T47D (cell line): ENCODE results near the gene POLRMT.
"Not testable (repeated sequence)": the region's sequence is repeated elsewhere in the genome, so short reads cannot be mapped to it uniquely, and the experiment has no call there.

Experiments used
- DNase-seq, 2 experiments: peaks; one replicate each; pipeline versions ENCODE4 v3.0.0 to v3.0.0-alpha.2; 2011 to 2012; ENCODE audit warnings: low read depth in 1 of 2, low spot score in 1 of 2
- JUND ChIP-seq: IDR thresholded peaks from 2 replicates; pipeline ENCODE4 v1.6.1; 2012; ENCODE audit warnings: low read depth
- in situ Hi-C: cut with HindIII; loops from 2 replicates; pipeline ENCODE4 v1.10.0; 2016; ENCODE audit warnings: low sequenced_read_pairs, low pct_unique_long_range_greater_than_20kb

POLRMT gene

DNA sequence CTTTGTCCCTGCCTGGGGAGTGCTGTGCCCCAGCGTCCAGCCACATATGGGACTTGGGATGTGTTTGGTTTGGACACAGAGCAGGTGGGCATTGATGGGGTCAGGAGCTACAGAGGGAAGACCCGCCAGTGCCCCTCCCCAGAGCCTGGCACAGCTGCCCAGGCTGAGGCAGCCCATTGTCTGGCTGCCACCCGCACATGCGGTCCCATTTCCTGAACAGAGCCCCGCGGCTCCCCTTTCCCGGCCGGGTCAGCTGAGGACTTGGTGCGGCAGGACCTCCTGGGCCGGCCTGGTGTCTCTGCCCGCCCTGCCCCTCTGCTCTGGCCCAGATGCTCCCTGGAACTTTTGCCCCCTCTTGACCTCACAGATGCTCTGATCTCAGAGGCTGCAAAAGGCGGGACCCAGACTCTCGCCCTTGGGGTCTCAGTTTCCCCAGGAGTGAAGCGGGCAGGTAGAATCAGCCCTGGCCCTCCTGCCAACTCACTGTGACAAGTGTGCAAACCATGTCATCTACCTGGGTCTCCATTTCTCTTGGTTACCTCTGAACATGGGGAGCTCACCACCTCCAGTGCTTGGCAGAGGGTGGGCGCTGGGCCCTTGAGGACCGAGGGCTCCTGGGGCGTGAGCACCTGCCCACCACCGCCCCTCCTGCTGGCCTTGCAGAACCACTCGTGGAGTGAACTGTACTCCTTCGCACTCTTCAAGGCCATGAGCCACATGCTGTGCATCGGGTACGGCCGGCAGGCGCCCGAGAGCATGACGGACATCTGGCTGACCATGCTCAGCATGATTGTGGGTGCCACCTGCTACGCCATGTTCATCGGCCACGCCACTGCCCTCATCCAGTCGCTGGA lies 25.8 kb downstream of the POLRMT start:
- in situ Hi-C loops: no loop called here
- DNase-seq: no peak
- TF ChIP-seq JUND: no peak

DNA sequence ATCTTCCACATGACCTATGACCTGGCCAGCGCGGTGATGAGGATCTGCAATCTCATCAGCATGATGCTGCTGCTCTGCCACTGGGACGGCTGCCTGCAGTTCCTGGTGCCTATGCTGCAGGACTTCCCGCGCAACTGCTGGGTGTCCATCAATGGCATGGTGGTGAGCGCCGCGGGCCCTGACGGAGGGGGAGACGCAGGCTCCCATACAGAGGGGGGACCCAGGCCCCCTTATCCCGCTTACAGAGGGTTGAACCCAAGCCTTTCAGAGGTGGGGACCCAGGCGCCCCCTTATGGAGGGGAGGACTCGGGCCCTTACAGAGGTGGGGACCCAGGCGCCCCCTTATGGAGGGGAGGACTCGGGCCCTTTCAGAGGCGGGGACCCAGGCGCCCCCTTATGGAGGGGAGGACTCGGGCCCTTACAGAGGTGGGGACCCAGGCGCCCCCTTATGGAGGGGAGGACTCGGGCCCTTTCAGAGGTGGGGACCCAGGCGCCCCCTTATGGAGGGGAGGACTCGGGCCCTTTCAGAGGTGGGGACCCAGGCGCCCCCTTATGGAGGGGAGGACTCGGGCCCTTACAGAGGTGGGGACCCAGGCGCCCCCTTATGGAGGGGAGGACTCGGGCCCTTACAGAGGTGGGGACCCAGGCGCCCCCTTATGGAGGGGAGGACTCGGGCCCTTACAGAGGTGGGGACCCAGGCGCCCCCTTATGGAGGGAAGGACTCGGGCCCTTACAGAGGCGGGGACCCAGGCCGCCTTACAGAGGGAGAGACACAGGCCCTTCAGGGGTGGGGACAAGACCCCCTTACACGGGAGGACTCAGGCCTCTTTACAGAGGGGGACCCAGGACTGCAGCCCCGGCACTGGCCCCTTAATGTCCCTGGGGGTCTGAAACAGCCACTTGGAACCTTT lies 28.0 kb downstream of the POLRMT start:
- not testable (repeated sequence) for DNase-seq

DNA sequence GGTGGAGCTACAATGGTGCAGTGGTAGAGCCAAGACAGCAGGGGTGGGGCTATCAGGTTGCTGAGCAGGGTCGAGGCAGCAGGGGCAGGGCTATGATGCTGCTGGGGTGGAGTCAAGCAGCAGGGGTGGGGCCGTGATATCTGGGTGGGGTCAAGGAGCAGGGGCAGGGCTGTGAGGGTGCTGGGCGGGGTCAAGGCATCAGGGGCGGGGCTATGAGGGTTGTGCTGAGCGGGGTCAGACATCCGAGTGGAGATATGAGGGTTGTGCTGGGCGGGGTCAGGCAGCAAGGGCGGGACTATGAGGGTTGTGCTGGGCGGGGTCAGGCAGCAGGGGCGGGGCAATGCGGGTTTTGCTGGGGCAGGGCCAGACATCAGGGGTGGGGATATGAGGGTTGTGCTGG lies 29.0 kb downstream of the POLRMT start:
- DNase-seq: peak in 1 of 2 experiments; percentile 87
- no peak for TF ChIP-seq JUND
- in situ Hi-C loops: no loop called here

More for the DNA sequence above, 28.0 kb downstream of the POLRMT start:
- in situ Hi-C loops: not testable (repeated sequence)

DNA sequence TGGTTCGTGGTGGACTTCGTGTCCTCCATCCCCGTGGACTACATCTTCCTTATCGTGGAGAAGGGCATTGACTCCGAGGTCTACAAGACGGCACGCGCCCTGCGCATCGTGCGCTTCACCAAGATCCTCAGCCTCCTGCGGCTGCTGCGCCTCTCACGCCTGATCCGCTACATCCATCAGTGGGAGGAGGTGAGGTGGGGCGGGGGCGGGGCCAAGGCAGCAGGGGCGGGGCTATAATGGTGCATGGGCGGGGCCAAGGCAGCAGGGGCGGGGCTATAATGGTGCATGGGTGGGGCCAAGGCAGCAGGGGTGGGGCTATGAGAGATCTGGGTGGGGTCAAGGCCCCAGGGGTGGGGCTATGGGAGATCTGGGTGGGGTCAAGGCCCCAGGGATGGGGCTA lies 29.6 kb downstream of the POLRMT start:
- DNase-seq, in situ Hi-C loops: not testable (repeated sequence)

DNA sequence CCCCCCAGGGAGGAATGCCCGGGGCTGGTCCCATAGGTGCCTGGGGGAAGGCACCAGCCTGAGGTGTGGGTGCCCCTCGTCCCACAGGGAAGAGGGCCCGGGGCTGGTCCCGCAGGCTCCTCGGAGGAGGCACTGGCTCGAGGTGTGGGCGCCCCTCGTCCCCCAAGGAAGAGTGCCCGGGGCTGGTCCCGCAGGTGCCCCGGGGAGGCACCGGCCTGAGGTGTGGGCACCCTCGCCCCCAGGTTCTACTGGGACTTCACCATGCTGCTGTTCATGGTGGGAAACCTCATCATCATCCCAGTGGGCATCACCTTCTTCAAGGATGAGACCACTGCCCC lies 30.1 kb downstream of the POLRMT start:
- in situ Hi-C loops, DNase-seq: not testable (repeated sequence)

DNA sequence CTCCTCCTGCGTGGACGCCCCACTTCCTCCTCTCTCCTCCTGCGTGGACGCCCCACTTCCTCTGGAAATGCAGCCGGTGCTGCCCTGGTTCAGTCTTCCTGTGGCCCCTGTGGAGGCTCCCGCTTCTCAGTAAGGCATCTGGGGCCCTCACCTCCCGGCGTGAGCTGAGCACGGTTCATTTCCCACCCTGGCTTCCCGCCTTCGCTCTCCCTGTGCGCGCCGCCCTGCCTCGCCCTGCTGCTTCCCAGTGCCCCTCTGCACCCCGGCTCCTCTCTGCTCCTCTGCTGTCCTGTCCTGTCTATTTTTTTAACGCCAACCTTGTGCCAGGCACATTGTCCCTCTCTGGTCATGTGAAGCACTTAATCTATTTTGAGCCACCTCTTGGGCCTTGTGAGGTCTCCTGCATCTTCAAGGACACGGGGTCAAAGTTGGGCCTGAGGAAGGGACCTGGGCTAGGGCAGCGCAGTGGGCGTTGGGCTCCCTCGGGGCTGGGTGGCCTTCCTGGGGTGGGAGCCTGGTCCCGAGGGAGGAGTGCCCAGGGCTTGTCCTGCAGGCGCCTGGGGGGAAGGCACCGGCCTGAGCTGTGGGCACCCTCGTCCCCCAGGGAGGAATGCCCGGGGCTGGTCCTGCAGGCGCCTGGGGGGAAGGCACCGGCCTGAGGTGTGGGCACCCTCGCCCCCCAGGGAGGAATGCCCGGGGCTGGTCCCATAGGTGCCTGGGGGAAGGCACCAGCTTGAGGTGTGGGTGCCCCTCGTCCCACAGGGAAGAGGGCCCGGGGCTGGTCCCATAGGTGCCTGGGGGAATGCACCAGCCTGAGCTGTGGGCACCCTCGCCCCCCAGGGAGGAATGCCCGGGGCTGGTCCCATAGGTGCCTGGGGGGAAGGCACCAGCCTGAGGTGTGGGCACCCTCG lies 30.7 kb downstream of the POLRMT start:
- in situ Hi-C loops: no loop called here
- no peak for DNase-seq
- TF ChIP-seq JUND: no peak

DNA sequence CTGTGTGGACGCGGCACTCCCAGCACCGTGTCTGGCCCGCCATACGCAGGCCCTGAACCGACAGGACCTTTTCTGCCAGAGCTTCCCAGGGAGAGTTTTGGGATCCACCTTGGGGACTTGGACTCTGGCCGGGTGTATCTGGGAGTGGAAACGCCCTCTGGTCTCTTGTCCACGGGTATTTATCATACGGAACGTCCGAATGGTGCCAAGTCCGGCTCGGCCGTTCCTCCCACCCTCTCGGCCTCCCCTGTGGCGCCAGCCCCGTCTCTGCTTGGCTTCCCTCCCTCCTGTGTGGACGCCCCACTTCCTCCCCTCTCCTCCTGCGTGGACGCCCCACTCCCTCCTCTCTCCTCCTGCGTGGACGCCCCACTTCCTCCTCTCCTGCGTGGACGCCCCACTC lies 31.5 kb downstream of the POLRMT start:
- in situ Hi-C loops: no loop called here
- no peak for TF ChIP-seq JUND
- DNase-seq: no peak

DNA sequence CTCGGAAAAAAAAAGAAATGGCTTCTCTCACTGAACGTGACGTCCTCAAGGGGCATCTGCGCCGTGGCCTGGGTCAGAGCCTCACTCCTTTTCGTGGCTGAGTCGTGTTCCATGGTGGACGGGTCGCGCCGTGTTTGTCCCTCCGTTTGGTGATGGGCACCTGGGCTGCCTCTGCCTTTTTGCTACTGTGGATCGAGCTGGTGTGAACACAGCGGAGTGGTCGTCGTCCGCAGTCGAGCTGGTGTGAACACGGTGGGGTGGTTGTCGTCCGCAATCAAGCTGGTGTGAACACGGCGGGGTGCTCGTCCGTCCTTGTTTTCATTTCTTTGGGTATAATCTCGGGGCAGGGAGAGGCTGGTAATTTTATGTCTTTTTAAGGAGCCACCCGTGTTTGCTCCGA lies 32.0 kb downstream of the POLRMT start:
- no peak for DNase-seq
- in situ Hi-C loops: no loop called here
- no peak for TF ChIP-seq JUND

DNA sequence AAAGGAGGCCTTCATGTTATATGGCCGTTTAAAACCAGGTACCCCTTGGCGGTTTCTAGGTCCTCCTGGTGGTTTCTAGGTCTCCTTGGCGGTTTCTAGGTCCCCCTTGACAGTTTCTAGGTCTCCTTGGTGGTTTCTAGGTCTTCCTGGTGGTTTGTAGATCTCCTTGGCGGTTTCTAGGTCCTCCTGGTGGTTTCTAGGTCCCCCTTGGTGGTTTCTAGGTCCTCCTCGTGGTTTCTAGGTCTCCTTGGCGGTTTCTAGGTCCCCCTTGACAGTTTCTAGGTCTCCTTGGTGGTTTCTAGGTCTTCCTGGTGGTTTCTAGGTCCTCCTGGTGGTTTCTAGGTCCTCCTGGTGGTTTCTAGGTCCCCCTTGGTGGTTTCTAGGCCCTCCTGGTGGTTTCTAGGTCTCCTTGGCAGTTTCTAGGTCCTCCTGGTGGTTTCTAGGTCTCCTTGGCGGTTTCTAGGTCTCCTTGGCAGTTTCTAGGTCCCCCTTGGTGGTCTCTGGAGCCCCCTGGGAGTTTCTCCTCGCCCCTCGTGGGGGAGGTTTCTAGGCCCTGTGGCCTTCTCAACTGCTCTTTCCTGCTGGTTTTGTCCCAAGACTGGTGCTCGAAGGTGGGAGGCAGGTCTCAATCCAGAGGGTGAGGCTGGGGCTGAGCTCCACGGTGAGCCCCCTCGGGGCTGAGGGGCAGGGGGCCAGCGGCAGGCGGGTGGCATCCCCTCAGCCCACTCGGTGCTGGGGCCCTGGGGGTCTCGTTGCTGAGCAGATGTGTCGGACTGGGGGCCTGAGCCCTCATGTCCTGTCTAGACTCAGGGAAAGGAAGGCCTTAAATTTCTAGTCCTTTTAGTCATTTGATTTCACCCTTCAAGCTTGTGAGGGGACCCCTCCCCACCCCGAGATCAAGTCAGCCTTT lies 35.7 kb downstream of the POLRMT start:
- in situ Hi-C loops: no loop called here
- TF ChIP-seq JUND: no peak
- no peak for DNase-seq

DNA sequence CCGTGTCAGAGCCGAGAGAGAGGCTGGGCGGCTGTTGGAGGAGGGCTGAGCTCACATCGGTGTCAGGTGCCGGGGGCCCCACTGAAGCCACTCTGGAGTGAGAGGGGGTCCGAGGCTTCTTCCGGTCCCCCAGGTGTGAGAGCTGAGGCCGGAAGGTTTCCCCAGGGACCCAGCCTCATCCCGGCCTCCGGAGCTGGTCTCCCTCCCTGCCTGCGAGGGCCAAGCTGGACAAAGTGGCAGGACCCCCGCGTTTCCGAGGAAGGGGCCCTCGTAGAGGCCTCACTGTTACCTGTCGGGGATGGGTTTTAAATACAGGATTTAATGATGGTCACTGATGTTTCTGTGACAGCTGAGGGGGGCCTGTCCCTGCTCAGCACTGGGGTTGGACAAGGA lies 37.1 kb downstream of the POLRMT start:
- in situ Hi-C loops: no loop called here
- TF ChIP-seq JUND: no peak

DNA sequence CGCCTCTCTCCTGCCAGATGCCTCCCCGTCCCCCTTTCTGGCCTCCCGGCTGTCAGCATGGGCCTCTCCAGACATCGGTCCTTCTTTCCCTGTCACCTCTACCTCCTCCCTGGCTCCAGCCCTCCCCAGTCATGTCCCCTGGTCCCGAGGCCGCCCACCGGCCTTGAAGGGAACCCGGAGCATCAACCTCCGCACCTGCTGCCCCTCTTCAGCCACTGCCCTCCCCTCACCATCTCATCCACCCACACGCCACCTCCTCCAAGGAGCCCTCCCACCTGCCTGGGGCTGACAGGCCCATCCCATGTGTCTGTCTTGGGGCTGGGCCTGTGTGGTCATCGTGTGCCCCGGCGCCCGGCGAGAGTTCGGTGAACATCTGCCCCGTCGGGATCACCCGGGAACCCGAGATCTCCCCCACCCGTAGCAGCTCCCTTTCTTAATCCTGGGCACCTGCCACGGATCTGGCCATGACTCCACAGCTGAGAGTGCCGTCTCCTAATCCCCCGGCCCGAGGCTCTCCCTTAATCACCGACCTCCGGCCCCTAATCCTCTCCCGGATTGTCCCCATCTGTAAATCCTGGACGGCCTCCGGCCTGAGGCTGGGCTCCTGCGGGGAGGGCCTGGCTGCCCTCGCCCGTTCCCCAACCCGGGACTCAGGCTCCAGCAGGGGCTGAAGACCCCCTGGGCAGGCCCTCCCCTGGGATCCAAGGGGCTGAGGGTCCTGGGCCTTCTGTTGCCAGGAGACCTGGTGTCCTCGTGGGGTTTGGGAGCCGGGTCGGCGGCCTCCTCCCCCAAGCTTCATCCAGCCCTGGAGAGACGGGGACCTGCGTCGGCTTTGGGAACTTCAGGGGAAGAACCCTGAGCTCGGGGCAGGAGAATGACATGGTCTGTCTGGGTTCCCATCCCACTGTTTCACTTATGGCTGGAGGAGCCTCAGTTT lies 37.7 kb downstream of the POLRMT start:
- DNase-seq: no peak
- in situ Hi-C loops: no loop called here
- no peak for TF ChIP-seq JUND

More for the DNA sequence above, 37.1 kb downstream of the POLRMT start:
- DNase-seq: no peak
